ENCODE data around the gene PALLD. TPM values are rescaled to one million over a fixed set of nuclear protein-coding genes. Genes with fewer than 3 reads are reported as not detected.
A peak's percentile ranks its signal among the peaks of the same experiment; 100 is the strongest.

The PALLD gene
- total RNA-seq, 1 experiment from 2014 or later = 47.8 TPM

- DNase-seq (ENCODE audit: low read depth) = no peak
Observed at GRCh38 chr4:168815379-168816345, 318.8 kb downstream of the PALLD start.

GRCh38 chr4:168817370-168817769 lies 320.5 kb downstream of the PALLD start:
- no peak for DNase-seq (ENCODE audit: low read depth)

- DNase-seq (ENCODE audit: low read depth) = no peak
Observed at GRCh38 chr4:168822481-168822880, 325.6 kb downstream of the PALLD start.

GRCh38 chr4:168825975-168826374 lies 329.1 kb downstream of the PALLD start:
- no peak for DNase-seq (ENCODE audit: low read depth)

GRCh38 chr4:168826620-168827019 lies 329.8 kb downstream of the PALLD start:
- no peak for DNase-seq (ENCODE audit: low read depth)

GRCh38 chr4:168830777-168831512 lies 334.1 kb downstream of the PALLD start:
- DNase-seq (ENCODE audit: low read depth) = peak; percentile 44

- no peak for DNase-seq (ENCODE audit: low read depth)
Observed at GRCh38 chr4:168831585-168831918, 334.7 kb downstream of the PALLD start.

GRCh38 chr4:168831919-168832762 lies 335.3 kb downstream of the PALLD start:
- DNase-seq (ENCODE audit: low read depth) = peak; percentile 82

GRCh38 chr4:168832763-168833575 lies 336.1 kb downstream of the PALLD start:
- peak; percentile 37 for DNase-seq (ENCODE audit: low read depth)

- no peak for DNase-seq (ENCODE audit: low read depth)
Observed at GRCh38 chr4:168833881-168834280, 337.0 kb downstream of the PALLD start.

GRCh38 chr4:168835880-168836454 lies 339.1 kb downstream of the PALLD start:
- DNase-seq (ENCODE audit: low read depth) = no peak

GRCh38 chr4:168836490-168836889 lies 339.6 kb downstream of the PALLD start:
- DNase-seq (ENCODE audit: low read depth) = no peak

GRCh38 chr4:168837922-168838321 lies 341.1 kb downstream of the PALLD start:
- DNase-seq (ENCODE audit: low read depth) = no peak

GRCh38 chr4:168839758-168840391 lies 343.0 kb downstream of the PALLD start:
- no peak for DNase-seq (ENCODE audit: low read depth)

- no peak for DNase-seq (ENCODE audit: low read depth)
Observed at GRCh38 chr4:168840392-168840763, 343.5 kb downstream of the PALLD start.

GRCh38 chr4:168841000-168841671 lies 344.3 kb downstream of the PALLD start:
- DNase-seq (ENCODE audit: low read depth) = no peak

- no peak for DNase-seq (ENCODE audit: low read depth)
Observed at GRCh38 chr4:168841672-168842019, 344.8 kb downstream of the PALLD start.

GRCh38 chr4:168842186-168842585 lies 345.3 kb downstream of the PALLD start:
- no peak for DNase-seq (ENCODE audit: low read depth)

GRCh38 chr4:168843635-168844034 lies 346.8 kb downstream of the PALLD start:
- no peak for DNase-seq (ENCODE audit: low read depth)
